Right renal cortex interstitium (tissue), 3 donors: ENCODE results near the gene IRX4. TPM values are rescaled to one million over a fixed set of nuclear protein-coding genes. Genes with fewer than 3 reads are reported as not detected.
"Not testable (repeated sequence)": the region's sequence is repeated elsewhere in the genome, so short reads cannot be mapped to it uniquely, and the experiment has no call there.

Experiments
- DNase-seq, 3 donors: peaks; one replicate each; pipeline ENCODE4 v3.0.0-alpha.2; 2013; ENCODE audit warnings: low read depth in 3 of 3, low spot score in 2 of 3
- polyA plus RNA-seq, 3 donors: library from polyadenylated mRNA; unstranded; fragments of 120-200 nt; gene quantifications; one replicate each; pipeline ENCODE4 v1.2.1, GENCODE V29; 2013; ENCODE audit not compliant: insufficient read length in 3 of 3

IRX4 gene
- polyA plus RNA-seq, 3 donors, result 0.24 to 0.61 (median 0.29) TPM

DNA sequence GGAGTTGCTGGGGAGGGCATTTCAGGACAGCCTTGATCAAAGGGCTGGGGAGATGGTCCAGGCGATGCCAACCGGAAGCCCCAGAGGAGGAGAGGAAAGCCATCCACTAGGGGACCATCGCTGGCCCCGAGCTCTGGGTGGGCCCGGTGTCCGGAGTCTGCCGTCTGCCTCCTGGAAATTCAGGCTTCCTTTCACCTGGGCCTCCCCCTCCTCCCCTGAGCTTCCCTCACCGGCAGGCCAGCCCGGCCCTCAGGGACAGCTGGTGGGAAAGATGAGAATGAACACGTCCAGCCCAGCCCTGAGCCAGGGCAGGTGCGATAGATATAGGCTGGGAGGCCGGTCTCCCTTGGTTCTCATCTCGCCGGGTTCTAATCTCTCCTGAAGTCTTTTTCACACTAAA lies 17.2 kb downstream of the IRX4 start:
- DNase-seq, result no peak

DNA sequence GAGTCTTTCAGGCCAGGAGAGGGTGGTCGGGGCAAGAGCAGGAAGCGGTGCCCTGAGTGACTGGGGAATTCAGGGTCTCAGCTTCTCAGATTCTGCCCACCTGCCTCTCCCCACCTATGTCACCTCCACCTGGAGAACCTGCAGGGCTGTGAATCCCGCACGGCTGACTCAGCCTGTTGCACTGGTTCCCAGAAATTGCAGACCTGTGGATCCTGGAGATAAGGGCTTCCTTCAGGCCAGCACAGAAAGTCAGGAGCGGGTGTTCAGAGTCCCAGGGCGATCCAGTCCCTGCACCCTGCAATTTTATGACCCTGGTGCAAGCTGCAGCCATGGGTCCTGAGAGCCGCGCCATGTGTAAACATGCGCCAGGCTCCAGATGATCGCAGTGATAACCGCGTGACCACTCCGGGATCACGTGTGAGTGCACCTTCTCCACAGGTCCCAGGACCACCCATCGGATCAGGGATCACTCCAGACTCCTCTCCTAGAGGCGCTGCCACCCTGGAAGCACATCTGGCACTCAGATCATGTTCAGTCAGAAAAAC lies 17.8 kb downstream of the IRX4 start:
- DNase-seq, result no peak

DNA sequence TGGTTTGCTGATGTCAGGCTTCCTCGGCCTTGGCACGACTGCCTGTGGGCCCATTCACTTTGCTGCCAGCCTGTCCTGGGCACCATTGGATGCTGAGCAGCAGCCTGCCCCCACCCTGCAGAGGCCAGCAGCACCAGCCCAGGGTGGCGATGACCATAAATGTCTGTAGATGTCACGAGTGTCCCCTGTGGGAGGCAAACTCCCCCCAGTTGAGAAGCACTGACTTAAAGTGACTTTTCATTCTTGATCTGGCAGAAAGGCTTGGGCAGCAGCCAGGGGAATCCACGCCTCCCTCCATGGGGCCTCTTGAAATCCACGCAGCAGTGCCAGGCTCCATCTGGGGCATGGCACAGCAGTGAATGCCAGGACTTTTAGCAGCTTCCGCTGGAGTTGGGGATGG lies 21.8 kb downstream of the IRX4 start:
- DNase-seq, result no peak

DNA sequence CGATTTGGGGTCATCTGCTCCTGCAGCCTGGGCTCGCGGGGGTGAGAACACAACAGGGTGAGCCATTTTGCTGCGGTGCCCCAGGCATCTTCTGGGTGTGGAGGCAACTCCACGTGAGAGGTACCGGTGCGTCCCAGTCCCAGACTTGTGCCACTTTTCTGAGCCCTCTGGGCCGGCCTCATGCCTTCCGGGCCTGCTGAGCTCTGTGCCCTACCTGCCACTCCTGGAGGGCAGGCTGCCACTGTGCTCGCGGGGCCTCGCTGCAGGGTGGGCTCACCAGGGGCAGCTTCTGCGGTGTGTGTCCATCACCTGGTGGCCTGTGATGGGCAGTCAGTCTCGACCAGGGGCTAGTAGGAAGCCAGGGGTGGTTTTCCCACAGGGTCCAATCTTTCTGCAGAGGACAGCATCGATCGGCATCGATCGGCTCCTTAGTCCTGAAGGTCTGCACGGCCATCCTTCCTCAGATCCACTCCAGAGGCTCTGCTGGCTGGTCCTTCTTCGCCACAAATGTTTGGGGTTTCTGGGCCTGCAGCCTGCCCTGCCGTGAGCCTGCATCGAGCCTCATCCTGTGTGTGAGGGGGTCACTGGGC lies 22.6 kb downstream of the IRX4 start:
- DNase-seq, result no peak

DNA sequence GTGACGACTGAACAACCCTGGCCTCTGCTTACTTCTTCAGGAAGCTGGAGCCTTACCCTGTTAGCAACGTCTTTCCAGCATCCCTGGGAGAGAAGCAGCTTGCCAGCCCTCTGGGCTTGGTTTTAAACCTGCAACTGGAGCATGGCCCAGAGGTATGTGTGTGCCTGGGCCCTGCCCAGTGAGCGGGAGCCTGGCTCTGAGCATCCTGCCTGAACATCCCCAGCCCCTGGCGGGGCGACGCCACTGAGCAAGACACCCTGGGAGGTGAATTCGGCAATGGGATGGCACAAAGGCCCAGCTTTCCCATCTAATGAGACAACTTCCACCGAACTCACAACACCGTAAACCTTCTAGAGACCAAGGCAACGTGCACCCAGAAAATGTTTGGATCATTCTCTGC lies 23.6 kb downstream of the IRX4 start:
- DNase-seq, result no peak

DNA sequence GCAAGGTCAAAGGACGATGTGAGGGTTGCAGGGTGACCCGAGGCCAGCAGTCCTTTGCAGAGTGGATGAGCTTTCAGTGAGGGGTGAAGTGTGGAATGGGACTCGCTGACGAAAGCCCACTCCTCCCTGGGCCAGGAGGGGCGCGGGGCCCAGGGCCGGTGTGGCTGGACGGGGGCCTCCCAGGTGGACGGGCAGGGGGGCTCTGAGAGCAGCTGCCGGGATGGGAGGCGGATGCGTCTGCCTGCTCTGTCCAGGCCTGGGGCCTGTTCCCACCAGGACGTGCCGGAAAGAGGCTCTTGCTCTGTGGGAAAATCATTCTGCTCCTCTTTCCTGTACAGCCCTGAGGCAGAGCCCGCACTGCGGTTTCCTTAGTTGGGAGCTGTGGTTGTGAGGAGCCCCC lies 24.3 kb downstream of the IRX4 start:
- no peak for DNase-seq

DNA sequence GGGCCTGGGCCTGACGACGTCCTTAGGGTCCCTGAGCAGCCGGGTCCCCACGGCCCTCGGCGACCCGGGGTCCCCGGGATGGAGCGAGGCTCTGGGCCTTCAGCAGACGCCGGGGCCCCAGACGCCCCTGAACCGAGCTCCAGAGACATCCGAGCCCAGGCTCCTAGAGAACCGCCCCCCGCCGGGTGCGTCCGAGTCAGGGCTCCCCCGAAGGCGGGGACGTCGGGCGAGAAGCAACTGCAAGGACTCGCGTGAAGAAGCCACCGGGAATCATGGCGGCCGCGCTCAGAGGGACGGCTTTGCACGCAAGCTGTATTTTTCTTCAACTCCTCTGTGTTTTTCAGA lies 25.5 kb downstream of the IRX4 start:
- DNase-seq, result no peak

DNA sequence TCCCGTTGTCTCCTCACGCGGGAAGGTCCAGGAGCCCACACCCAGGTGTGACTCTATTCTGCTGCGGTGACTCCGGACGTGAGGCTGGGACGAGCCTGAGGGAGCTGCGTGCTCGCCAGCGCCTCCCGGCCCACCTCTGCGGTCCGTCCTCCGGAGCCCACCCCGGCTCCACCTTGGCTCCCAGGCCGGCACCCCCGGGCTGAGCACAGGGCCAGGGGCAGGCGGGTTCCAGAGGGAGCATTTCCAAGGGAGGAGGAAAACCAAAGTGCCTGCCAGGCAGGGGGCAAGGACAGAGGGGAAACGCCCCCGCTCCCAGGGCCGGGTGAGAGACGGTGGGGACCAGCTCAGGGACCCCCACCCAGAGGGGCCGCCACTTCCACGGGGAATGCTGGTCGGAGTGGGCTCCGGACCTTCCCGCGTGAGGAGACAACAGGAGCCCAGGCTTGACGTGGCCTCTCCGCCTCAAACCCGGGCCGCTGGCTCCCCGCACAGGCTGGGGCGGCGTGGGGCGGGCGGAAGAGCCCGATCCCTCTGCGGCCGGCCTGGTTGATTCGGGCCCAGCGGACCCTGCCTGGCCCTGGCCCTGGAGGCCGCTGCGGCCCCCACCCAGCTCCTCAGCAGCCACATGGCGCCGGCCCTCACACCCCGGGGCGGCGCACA lies 26.0 kb downstream of the IRX4 start:
- no peak for DNase-seq

DNA sequence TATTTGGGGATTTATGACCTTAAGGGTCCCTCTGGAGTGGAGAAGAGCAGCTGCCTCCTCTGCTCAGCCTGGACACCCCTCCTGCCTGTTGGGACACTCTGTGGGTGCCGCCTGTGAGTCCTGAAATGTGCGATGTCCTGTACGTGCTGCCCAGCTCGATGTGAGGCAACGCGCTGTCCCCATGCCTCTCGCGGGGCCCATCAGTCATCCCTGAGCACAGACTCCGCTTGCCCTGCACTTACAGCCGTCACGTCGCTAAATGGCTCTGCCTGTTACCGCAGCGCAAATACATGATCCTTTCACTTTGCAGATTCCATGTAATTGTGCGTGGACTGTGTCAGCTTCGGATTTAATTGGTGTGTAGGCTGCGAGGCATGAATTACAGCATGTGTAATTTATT lies 27.1 kb downstream of the IRX4 start:
- no peak for DNase-seq

DNA sequence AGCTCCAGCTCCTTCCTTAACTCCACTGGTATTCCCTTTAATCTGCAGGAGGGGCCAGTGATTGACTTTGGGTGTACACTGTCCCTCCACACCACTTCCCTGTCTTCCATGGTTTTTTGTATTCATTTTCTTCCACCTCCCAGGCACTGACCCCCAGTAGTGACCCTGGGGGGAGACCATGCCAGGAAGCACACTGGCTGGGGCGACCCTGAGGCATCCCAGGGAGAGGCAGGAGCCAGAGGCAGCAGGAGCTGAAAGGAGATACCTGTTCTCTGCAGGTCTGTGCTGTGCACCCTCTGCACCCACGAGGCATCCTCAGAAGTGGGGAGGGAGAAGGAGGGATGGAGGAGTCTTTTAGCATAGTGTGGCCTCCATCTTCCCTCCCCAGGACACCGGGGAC lies 27.6 kb downstream of the IRX4 start:
- no peak for DNase-seq

DNA sequence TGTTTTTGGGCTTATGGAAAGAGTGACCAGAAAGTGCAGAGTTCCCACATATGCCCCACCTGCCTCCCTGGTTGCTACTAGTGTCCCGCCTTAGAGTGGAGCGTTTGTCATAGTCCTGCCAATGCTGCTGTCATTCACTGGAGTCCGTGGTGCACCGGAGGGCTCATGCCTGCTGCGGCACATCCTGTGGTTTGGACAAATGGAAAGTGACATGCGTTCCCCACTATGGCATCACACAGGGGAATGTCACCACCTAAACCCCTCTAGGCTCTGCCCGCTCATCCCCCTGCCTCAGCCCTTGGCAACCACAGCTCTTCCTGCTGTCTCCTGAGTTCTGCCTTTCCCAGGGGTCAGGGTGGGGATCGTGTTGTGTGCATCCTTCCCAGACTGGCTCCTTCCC lies 29.2 kb downstream of the IRX4 start:
- no peak for DNase-seq

DNA sequence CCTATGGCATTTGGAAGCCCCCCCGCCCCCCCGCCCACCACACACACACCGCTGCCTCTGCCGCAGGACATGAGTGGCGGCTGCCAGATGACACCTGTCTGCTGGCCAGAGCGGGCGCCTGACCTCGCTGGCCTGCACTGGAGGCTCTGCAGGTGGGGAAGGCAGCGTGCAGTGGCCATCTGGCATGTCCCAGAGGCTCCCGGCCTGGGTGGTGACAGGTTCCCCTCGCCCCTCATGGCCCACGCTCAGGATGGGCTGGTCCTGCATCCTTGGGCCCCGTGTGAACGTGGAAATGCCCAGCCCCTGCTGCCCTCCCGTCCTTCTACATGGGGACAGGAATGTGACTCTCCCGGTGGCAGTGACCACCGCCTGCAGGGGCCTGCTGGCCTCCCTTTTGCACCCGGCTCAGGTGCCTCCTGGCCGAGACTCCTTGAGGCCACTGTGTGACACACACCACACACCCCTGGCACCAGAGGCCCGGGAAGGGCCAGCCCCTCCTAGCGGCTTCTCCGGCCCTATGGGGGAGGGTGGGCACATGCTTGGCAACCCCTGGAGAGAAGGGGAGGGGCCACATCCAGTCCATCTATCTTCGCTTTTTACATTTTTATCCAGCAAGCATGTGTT lies 30.3 kb downstream of the IRX4 start:
- DNase-seq, result no peak

DNA sequence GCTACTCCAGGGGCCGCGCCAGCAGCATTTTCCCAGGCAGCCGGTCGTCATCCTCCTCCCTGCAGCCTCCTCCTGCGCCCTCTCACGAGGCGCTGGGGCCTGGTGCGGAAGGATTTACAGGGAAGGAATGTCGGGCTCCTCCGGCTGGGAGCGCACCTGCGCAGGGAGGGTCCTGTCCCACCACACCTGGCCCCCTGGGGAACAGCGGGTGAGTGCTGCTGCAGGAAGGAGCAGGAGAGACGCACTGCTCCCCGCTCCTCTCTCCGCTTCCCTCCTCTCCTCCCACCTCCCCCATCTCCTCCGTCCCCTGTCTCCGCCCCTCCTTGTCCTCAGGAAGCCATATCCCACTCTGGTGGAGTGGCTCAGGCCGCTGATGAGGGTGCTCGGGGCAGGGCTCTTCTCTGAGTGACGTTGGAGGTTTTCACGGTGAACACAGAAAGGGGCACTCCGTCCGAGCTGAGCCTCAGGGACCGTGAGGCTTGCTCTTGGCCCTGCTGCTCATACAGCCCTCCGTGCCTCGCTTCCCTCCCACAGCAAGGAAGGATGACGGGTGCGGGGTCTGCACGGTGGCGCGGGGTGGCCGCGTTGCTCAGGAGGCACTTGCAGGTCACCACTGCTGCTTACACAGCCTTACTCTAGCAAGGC lies 31.3 kb downstream of the IRX4 start:
- DNase-seq, result no peak

DNA sequence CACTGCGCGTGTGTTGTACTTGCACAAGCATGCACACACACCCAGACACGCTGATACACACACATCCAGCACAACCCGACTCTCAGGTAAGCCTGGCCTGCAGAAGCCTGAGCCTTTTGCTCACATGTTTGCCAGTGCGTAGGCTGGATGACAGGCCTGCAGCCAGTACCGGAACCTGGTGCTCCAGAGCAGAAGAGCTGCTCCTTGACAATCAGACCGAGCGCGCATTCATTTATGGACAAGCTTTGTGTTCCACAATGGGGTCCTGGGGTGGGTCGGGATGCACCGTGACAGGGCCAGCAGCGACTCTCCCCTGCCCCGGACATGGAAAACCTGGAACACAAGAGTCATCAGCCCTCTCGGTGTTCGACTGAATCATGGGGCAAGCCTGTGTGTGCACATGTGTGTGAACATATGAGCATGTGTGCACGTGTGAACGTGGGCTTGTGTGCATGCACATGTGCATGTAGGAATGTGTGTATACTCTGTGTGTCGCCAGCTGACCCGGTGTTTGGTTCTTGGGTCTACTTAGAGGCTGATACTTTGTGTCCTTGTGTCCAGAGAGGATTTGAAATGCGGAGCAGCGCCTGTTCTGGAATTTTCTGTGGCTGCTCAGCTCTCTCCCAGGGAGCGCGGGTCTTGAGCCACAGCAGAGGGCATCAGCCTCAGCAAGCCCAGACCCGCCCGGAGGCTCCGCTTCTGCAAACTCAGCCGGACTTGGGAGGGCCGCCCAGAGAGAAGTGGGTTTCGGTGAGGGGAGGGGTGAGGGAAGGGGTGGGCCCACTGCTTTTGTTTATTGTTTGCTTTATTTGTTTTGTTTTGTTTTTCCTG lies 32.2 kb downstream of the IRX4 start:
- no peak for DNase-seq

DNA sequence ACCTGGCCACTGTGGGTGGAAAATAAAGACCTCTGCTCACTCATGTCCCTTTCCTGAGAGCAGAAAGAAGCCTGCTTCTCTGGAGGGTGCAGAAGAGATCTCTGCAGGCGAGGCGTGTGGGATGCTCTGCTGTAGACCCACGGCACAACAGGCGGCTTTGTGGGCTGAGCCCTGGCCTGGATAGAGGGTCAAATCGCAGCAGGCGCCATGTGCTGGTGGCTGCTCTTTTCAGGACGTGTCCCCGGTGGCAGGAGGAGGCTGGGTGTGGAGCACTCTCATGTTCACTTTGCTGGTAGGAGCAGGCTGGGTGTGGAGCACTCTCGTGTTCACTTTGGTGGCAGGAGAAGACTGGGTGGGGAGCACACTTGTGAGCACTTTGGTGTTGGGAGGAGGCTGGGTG lies 35.1 kb downstream of the IRX4 start:
- DNase-seq, result no peak

DNA sequence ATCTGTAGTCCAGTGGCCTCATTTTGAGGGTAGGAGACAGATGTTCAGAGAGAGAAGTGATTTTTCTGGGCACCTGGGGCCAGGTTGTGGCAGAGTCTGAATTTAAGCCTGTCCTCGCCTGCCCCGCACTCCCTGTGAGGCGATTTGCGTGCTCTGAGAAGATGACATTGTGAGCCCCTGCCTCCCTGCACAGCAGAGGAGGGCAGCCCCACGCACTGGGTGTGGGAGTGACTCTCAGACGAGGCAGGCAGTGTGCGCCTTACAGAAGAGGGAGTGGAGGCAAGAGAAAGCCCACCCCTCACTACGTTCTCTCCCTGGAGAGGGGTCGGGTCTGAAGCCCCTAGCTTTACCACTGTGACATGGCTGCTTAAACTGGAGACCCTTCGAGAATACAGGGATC lies 35.7 kb downstream of the IRX4 start:
- DNase-seq, result no peak

DNA sequence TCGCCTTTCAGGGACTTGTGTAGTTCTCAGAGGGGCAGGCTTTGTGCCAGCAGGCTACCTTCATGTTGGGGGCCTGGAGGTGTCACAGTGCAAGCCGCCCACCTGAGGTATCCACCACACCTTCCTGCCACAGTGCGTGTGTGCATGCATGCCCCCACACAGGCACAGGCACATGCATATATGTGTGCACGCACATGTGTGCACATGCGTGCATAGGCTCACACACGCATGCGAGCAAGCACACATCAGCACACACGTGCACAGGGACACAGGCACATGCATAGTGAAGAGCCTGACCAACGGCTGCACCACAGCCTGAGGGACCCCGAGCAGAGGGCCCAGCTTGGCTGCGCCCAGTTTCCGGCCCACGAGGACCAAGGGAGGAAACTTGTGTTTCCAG lies 36.1 kb downstream of the IRX4 start:
- no peak for DNase-seq

DNA sequence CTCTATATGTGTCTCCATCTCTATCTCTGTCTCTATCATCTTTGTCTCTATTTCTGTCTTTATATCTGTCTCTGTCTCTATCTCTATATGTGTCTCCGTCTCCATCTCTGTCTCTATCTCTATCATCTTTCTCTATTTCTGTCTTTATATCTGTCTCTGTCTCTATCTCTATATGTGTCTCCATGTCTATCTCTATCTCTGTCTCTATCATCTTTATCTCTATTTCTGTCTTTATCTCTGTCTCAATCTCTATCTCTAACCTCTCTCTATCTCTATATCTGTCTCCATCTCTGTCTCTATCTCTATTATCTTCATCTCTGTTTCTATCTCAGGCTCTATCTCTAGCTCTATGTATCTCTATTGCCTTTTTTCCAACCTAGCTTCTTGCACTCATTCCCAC lies 37.0 kb downstream of the IRX4 start:
- no peak for DNase-seq

DNA sequence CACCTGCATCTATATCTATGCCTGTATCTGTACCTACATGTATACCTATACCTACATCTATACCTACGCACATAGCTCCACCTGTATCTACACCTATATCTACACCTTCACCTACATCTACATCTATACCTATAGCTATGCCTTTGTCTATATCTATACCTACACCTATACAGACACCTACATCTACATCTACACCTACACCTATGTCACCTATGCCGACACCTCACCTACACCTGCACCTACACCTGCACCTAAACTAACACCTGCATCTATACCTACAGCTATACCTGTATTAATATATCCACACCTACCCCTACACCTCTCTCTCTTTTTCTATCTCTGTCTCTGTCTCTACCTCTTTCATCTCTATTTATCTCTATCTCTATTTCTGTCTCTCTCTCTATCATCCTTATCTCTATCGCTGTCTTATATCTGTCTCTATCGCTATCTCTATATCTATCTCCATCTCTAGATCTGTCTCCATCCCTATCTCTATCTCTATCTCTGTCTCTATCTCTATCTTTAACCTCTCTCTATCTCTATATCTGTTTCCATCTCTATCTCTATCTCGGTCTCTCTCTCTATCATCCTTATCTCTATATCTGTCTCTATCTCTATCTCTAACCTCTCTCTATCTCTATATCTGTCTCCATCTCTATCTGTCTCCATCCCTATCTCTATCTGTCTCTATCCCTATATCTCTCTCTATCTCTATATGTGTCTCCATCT lies 37.9 kb downstream of the IRX4 start:
- no peak for DNase-seq

DNA sequence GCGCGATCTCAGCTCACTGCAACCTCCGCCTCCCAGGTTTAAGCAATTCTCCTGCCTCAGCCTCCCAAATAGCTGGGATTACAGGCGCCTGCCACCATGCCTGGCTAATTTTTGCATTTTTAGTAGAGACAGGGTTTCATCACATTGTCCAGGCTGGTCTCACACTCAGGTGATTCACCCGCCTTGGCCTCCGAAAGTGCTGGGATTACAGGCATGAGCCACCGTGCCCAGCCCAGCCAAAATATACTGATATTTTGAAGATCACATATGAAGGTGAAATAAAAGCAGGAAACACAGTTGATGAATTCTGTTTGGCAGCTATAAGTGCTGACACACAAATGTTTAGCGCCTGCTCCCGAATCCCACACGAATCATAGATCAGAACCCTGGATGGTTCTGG lies 39.0 kb downstream of the IRX4 start:
- DNase-seq, result not testable (repeated sequence)
